PC-9 (cell line): Measurements from ENCODE around the gene DNAJC15.

Source experiments
- CTCF ChIP-seq: fragments of 200-600 bp; sonication (generic); conservative IDR thresholded peaks from 2 replicates; pipeline ENCODE4 v1.6.1; 2017; ENCODE audit warnings: mixed run types, antibody characterized with exemption, mild to moderate bottlenecking, moderate library complexity
- EZH2 ChIP-seq: fragments of 200-600 bp; sonication (generic); IDR thresholded peaks from 2 replicates; pipeline ENCODE4 v1.8.0; 2017; ENCODE audit warnings: antibody characterized with exemption, low read depth

- TF ChIP-seq CTCF (no peak), EZH2 (no peak)
Measured at GRCh38 chr13:43134868-43135267, 111.5 kb downstream of the DNAJC15 start.
